HEK293 (cell line): Measurements from ENCODE around the gene PSMB4.
"Not testable (repeated sequence)": the region's sequence is repeated elsewhere in the genome, so short reads cannot be mapped to it uniquely, and the experiment has no call there.

Experiments
- CTCF ChIA-PET: fragments of 350-600 bp; formaldehyde crosslinking; extraction: SDS; loops from one replicate; lab custom pipeline; 2021; ENCODE audit warnings: antibody characterized with exemption; lab: Yijun Ruan, JAX
- POLR2A ChIA-PET: fragments of 300-600 bp; formaldehyde crosslinking; extraction: SDS; loops from one replicate; lab custom pipeline; 2020; ENCODE audit warnings: antibody characterized with exemption, inconsistent platforms; lab: Yijun Ruan, JAX
- H3K27ac ChIP-seq: fragments of 200-500 bp; sonication (Bioruptor generic); 2 replicates; pipeline ENCODE4 v1.5.1; 2014; ENCODE audit warnings: low read depth, low read length, control low read depth, inconsistent platforms; ENCODE audit errors: extremely low read depth
- H3K36me3 ChIP-seq, 2 experiments: fragments of 200-500 bp in 1 of 2; sonication (Bioruptor generic) in 1 of 2; 1 replicate in 1 of 2; 2 replicates in 1 of 2; pipeline ENCODE4 v1.5.1; 2014 to 2017; ENCODE audit warnings: inconsistent platforms in 2 of 2, low read length in 2 of 2; ENCODE audit not compliant: control insufficient read depth in 2 of 2, insufficient read depth in 1 of 2
- H3K4me1 ChIP-seq: fragments of 200-500 bp; sonication (Bioruptor generic); 2 replicates; pipeline ENCODE4 v1.5.1; 2014; ENCODE audit warnings: mild to moderate bottlenecking, low read length, inconsistent platforms; ENCODE audit not compliant: control insufficient read depth, insufficient read depth
- H3K4me3 ChIP-seq: 2 replicates; pipeline ENCODE4 v1.5.1; 2011; ENCODE audit warnings: low read depth, mild to moderate bottlenecking, control low read depth, low read length, moderate library complexity
- H3K9me3 ChIP-seq: fragments of 200-500 bp; sonication (Bioruptor generic); 2 replicates; pipeline ENCODE4 v1.5.1; 2014; ENCODE audit warnings: low read depth, low read length, inconsistent platforms; ENCODE audit not compliant: control insufficient read depth, insufficient read depth
- KLF16 ChIP-seq: fragments of 450-650 bp; formaldehyde crosslinking; IDR thresholded peaks from 2 replicates; pipeline ENCODE4 v1.5.1; 2017; ENCODE audit warnings: missing biosample characterization, missing genetic modification characterization
- KLF8 ChIP-seq: fragments of 450-650 bp; formaldehyde crosslinking; IDR thresholded peaks from 2 replicates; pipeline ENCODE4 v1.5.1; 2016; ENCODE audit warnings: missing biosample characterization, missing genetic modification characterization
- SCRT1 ChIP-seq: fragments of 450-650 bp; formaldehyde crosslinking; IDR thresholded peaks from 2 replicates; pipeline ENCODE4 v1.5.1; 2016; ENCODE audit warnings: missing biosample characterization, missing genetic modification characterization, borderline replicate concordance
- SP3 ChIP-seq: fragments of 450-650 bp; formaldehyde crosslinking; IDR thresholded peaks from 2 replicates; pipeline ENCODE4 v1.5.1; 2016; ENCODE audit warnings: missing biosample characterization, missing genetic modification characterization
- SP7 ChIP-seq: fragments of 450-650 bp; formaldehyde crosslinking; IDR thresholded peaks from 2 replicates; pipeline ENCODE4 v1.5.1; 2016; ENCODE audit warnings: missing biosample characterization, missing genetic modification characterization
- ZBTB48 ChIP-seq: fragments of 450-650 bp; formaldehyde crosslinking; IDR thresholded peaks from 2 replicates; pipeline ENCODE4 v1.5.1; 2016; ENCODE audit warnings: missing biosample characterization, missing genetic modification characterization
- ZIC2 ChIP-seq: fragments of 450-650 bp; formaldehyde crosslinking; IDR thresholded peaks from 2 replicates; pipeline ENCODE4 v1.5.1; 2016; ENCODE audit warnings: missing biosample characterization, missing genetic modification characterization
- ZNF121 ChIP-seq: fragments of 450-650 bp; formaldehyde crosslinking; IDR thresholded peaks from 2 replicates; pipeline ENCODE4 v1.5.1; 2016; ENCODE audit warnings: missing biosample characterization, missing genetic modification characterization
- ZNF140 ChIP-seq: fragments of 450-650 bp; formaldehyde crosslinking; IDR thresholded peaks from 2 replicates; pipeline ENCODE4 v1.5.1; 2016; ENCODE audit warnings: missing biosample characterization, missing genetic modification characterization
- ZNF155 ChIP-seq: fragments of 450-650 bp; formaldehyde crosslinking; IDR thresholded peaks from 2 replicates; pipeline ENCODE4 v1.5.1; 2016; ENCODE audit warnings: missing biosample characterization, missing genetic modification characterization
- ZNF514 ChIP-seq: fragments of 450-650 bp; formaldehyde crosslinking; IDR thresholded peaks from 2 replicates; pipeline ENCODE4 v1.5.1; 2016; ENCODE audit warnings: missing biosample characterization, missing genetic modification characterization
- ZNF530 ChIP-seq: fragments of 450-650 bp; formaldehyde crosslinking; IDR thresholded peaks from 2 replicates; pipeline ENCODE4 v1.5.1; 2016; ENCODE audit warnings: low read depth, missing biosample characterization, missing genetic modification characterization
- ZNF600 ChIP-seq: fragments of 450-650 bp; formaldehyde crosslinking; IDR thresholded peaks from 2 replicates; pipeline ENCODE4 v1.5.1; 2016; ENCODE audit warnings: missing biosample characterization, missing genetic modification characterization
- ZNF791 ChIP-seq: fragments of 450-650 bp; formaldehyde crosslinking; IDR thresholded peaks from 2 replicates; pipeline ENCODE4 v1.5.1; 2016; ENCODE audit warnings: missing biosample characterization, missing genetic modification characterization
- ZNF830 ChIP-seq: fragments of 450-650 bp; IDR thresholded peaks from 2 replicates; pipeline ENCODE4 v1.5.0; 2018; ENCODE audit warnings: missing biosample characterization, missing genetic modification characterization, low read depth, mild to moderate bottlenecking, moderate library complexity
- TF ChIP-seq, protein P1 (sequence below): fragments of 450-650 bp; formaldehyde crosslinking; IDR thresholded peaks from 2 replicates; pipeline ENCODE4 v1.5.1; 2016; ENCODE audit warnings: missing biosample characterization, missing genetic modification characterization
- TF ChIP-seq, protein P2 (sequence below): fragments of 450-650 bp; formaldehyde crosslinking; IDR thresholded peaks from 2 replicates; pipeline ENCODE4 v1.5.1; 2017; ENCODE audit warnings: missing biosample characterization, missing genetic modification characterization
- TF ChIP-seq, protein P3 (sequence below): fragments of 450-650 bp; formaldehyde crosslinking; IDR thresholded peaks from 2 replicates; pipeline ENCODE4 v1.5.1; 2016; ENCODE audit warnings: missing biosample characterization, missing genetic modification characterization
- TF ChIP-seq, protein P4 (sequence below): fragments of 450-650 bp; formaldehyde crosslinking; IDR thresholded peaks from 2 replicates; pipeline ENCODE4 v1.5.1; 2017; ENCODE audit warnings: missing biosample characterization, mild to moderate bottlenecking, missing genetic modification characterization, moderate library complexity

Gene PSMB4

DNA sequence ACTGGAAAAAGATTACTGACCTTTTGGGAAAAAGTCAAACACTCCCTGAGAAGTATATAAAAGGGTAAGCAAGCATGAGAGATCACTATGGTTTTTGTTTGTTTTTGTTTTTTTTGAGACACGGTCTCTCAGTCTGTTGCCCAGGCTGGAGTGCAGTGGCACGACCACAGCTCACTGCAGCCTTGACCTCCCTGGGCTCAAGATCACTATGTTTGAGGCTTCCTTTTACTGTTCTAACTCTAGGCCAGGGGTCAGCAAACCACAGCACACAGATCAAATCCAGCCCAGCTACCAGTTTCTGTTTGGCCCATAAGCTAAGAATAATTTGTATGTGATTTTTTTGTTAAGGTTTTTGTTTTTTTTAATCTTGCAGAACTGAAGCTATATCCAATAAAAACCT is 25.7 kb downstream of the PSMB4 start (continued):
- TF ChIP-seq SCRT1 (tag by site-specific recombination), result no peak
- TF ChIP-seq ZNF830 (tag by site-specific recombination), result no peak
- no peak for TF ChIP-seq ZNF530 (tag by site-specific recombination)
- TF ChIP-seq, protein P1, sequence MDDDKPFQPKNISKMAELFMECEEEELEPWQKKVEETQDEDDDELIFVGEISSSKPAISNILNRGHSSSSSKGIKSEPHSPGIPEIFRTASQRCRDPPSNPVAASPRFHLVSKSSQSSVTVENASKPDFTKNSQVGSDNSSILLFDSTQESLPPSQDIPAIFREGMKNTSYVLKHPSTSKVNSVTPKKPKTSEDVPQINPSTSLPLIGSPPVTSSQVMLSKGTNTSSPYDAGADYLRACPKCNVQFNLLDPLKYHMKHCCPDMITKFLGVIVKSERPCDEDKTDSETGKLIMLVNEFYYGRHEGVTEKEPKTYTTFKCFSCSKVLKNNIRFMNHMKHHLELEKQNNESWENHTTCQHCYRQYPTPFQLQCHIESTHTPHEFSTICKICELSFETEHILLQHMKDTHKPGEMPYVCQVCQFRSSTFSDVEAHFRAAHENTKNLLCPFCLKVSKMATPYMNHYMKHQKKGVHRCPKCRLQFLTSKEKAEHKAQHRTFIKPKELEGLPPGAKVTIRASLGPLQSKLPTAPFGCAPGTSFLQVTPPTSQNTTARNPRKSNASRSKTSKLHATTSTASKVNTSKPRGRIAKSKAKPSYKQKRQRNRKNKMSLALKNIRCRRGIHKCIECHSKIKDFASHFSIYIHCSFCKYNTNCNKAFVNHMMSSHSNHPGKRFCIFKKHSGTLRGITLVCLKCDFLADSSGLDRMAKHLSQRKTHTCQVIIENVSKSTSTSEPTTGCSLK (tag by site-specific recombination), result no peak
- no peak for TF ChIP-seq ZNF155

DNA sequence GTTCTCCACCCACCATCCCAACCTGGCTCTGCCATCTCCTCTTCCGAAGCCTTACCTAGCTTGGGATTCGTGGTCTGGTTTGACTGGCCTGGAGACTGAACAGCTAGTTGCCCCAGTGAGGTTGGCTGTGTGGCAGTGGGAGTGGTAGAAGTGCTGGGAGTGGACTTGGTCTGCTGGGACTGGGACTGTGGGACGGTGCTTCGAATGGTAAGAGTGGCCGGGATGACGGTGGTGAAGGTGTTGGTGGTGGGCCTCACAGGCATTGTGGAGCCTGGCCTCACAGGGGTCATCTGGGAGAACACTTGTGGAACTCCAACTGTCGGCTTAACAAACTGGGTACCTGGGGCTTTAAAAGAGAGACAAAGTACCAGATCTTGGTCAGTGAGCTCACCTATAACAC is 28.7 kb downstream of the PSMB4 start:
- Histone ChIP-seq H3K4me1 (no peaks in the 10 kb centered on the region), H3K4me3 (no peak overlapping the region), H3K36me3 (peaks cover 42 to 76% of the 10 kb centered on the region in 2 experiments), H3K27ac (no peak overlapping the region), H3K9me3 (no peaks in the 10 kb centered on the region)
- CTCF ChIA-PET, result interaction anchor here (0.7 to 1.0 kb wide), 2 partner anchors 11 to 107 kb away, joined by 3 read pairs; no protein-coding TSS in a partner anchor
- POLR2A ChIA-PET, result no interaction called here
- TF ChIP-seq ZBTB48 (tag by site-specific recombination), result no peak

DNA sequence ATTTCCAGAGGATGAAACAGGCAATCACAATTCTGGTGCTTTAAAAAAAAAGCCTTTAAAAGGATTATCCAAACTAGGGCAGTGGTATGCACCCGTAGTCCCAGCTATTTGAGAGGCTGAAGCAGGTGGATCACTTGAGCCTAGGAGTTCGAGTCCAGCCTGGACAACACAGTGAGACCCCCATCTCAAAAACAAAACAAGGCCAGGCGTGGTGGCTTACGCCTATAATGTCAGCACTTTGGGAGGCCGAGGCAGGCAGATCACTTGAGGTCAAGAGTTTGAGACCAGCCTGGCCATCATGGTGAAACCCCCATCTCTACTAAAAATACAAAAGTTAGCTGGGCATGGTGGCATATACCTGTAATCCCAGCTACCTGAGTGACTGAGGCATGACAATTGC is 34.5 kb downstream of the PSMB4 start:
- H3K4me1 ChIP-seq, H3K4me3 ChIP-seq, H3K27ac ChIP-seq, H3K9me3 ChIP-seq: not testable (repeated sequence)
- ChIA-PET POLR2A (interaction anchor here (0.7 to 0.9 kb wide), 2 partner anchors 11 to 167 kb away, joined by 3 to 5 read pairs; no protein-coding TSS in a partner anchor), CTCF (interaction anchor here (0.6 kb wide), 1 partner anchor 215 kb away, joined by 3 read pairs; no protein-coding TSS in a partner anchor)
- peak; percentile 66; the same call in 1 of the 2 replicates for TF ChIP-seq ZNF121 (tag by site-specific recombination)
- peaks cover 15 to 34% of the 10 kb centered on the region in 2 experiments for H3K36me3 ChIP-seq

DNA sequence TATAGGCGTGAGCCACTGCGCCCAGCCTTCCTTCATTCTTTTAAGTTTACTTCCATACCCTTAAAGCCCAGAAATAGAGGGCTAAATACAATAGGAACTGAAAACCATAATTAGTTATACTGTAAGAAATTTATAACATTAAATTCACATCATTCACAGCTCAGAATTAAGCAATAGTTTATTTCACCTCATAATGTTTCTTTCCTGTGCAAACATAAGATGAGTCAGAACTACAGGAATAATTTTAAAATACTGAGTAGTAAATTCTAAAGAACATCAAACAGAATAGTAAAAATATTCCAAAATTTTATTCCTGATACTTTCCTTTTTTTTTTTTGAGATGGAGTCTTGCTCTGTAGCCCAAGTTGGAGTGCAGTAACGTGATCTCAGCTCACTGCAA is 35.8 kb downstream of the PSMB4 start:
- CTCF ChIA-PET, result interaction anchor here (0.7 to 2.1 kb wide), 3 partner anchors 9 to 299 kb away, joined by 3 to 7 read pairs (median 4); no protein-coding TSS in a partner anchor
- TF ChIP-seq, protein P2, sequence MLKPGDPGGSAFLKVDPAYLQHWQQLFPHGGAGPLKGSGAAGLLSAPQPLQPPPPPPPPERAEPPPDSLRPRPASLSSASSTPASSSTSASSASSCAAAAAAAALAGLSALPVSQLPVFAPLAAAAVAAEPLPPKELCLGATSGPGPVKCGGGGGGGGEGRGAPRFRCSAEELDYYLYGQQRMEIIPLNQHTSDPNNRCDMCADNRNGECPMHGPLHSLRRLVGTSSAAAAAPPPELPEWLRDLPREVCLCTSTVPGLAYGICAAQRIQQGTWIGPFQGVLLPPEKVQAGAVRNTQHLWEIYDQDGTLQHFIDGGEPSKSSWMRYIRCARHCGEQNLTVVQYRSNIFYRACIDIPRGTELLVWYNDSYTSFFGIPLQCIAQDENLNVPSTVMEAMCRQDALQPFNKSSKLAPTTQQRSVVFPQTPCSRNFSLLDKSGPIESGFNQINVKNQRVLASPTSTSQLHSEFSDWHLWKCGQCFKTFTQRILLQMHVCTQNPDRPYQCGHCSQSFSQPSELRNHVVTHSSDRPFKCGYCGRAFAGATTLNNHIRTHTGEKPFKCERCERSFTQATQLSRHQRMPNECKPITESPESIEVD (tag by site-specific recombination), result peak; percentile 28; the same call in 1 of the 2 replicates
- no peak for TF ChIP-seq SP7 (tag by site-specific recombination)
- no peaks in the 10 kb centered on the region for H3K4me1 ChIP-seq
- no peak overlapping the region for H3K4me3 ChIP-seq
- H3K36me3 ChIP-seq, result peaks cover 17 to 27% of the 10 kb centered on the region in 2 experiments
- no peak overlapping the region for H3K27ac ChIP-seq
- no peaks in the 10 kb centered on the region for H3K9me3 ChIP-seq
- POLR2A ChIA-PET, result interaction anchor here (0.6 kb wide), 1 partner anchor 135 kb away, joined by 3 read pairs; no protein-coding TSS in a partner anchor

DNA sequence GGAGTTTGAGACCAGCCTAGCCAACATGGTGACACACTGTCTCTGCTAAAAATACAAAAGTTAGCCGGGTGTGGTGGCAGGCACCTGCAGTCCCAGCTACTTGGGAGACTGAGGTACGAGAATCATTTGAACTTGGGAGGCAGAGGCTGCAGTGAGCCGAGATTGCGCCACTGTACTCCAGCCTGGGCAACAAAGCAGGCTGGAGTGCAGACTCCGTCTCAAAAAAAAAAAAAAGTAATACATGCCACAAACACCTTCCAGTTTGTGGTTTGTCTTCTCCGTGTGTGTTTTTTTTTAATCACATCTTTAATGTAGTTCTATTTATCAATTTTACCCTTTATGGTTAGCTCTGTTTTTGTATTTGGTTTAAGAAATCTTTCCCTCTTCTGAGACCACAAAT is 37.6 kb downstream of the PSMB4 start:
- H3K4me1 ChIP-seq, result no peaks in the 10 kb centered on the region
- H3K36me3 ChIP-seq, result peaks cover 22 to 38% of the 10 kb centered on the region in 2 experiments
- no peak overlapping the region for H3K27ac ChIP-seq
- CTCF ChIA-PET, result no interaction called here
- POLR2A ChIA-PET, result no interaction called here
- H3K4me3 ChIP-seq, result no peak overlapping the region
- no peaks in the 10 kb centered on the region for H3K9me3 ChIP-seq
- TF ChIP-seq ZNF514 (tag by site-specific recombination) (no peak), KLF8 (tag by site-specific recombination) (no peak), ZNF140 (tag by site-specific recombination) (no peak), SP3 (tag by site-specific recombination) (no peak), ZNF791 (no peak), KLF16 (tag by site-specific recombination) (no peak), ZNF600 (no peak), ZIC2 (tag by site-specific recombination) (no peak)
- TF ChIP-seq, protein P3, sequence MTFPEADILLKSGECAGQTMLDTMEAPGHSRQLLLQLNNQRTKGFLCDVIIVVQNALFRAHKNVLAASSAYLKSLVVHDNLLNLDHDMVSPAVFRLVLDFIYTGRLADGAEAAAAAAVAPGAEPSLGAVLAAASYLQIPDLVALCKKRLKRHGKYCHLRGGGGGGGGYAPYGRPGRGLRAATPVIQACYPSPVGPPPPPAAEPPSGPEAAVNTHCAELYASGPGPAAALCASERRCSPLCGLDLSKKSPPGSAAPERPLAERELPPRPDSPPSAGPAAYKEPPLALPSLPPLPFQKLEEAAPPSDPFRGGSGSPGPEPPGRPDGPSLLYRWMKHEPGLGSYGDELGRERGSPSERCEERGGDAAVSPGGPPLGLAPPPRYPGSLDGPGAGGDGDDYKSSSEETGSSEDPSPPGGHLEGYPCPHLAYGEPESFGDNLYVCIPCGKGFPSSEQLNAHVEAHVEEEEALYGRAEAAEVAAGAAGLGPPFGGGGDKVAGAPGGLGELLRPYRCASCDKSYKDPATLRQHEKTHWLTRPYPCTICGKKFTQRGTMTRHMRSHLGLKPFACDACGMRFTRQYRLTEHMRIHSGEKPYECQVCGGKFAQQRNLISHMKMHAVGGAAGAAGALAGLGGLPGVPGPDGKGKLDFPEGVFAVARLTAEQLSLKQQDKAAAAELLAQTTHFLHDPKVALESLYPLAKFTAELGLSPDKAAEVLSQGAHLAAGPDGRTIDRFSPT, result no peak
- TF ChIP-seq, protein P4, sequence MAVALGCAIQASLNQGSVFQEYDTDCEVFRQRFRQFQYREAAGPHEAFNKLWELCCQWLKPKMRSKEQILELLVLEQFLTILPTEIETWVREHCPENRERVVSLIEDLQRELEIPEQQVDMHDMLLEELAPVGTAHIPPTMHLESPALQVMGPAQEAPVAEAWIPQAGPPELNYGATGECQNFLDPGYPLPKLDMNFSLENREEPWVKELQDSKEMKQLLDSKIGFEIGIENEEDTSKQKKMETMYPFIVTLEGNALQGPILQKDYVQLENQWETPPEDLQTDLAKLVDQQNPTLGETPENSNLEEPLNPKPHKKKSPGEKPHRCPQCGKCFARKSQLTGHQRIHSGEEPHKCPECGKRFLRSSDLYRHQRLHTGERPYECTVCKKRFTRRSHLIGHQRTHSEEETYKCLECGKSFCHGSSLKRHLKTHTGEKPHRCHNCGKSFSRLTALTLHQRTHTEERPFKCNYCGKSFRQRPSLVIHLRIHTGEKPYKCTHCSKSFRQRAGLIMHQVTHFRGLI (tag by site-specific recombination), result no peak
